MM.1S (cell line): ENCODE results near the gene IL24.

Experiments
- DNase-seq: peaks from one replicate; pipeline ENCODE4 v3.0.0-alpha.2; 2015
- H2AFZ ChIP-seq: fragments of 300-600 bp; sonication (generic); 2 replicates; pipeline ENCODE4 v1.6.0; 2016; ENCODE audit warnings: antibody characterized with exemption, low read length
- H3F3A ChIP-seq: fragments of 300-600 bp; sonication (generic); 2 replicates; pipeline ENCODE4 v1.6.1; 2016; ENCODE audit warnings: mild to moderate bottlenecking, antibody characterized with exemption, low read length, moderate library complexity, mixed read lengths; ENCODE audit not compliant: insufficient read depth
- H3K27ac ChIP-seq: fragments of 300-600 bp; sonication (generic); 2 replicates; pipeline ENCODE4 v1.5.1; 2016; ENCODE audit warnings: mild to moderate bottlenecking, low read length
- H3K27me3 ChIP-seq: fragments of 300-600 bp; sonication (generic); replicated peaks from 2 replicates; pipeline ENCODE4 v1.6.0; 2016; ENCODE audit warnings: low read length; ENCODE audit not compliant: insufficient read depth
- H3K36me3 ChIP-seq: fragments of 300-600 bp; sonication (generic); replicated peaks from 2 replicates; pipeline ENCODE4 v1.6.1; 2016; ENCODE audit warnings: mild to moderate bottlenecking, low read length, mixed read lengths; ENCODE audit not compliant: insufficient read depth
- H3K4me1 ChIP-seq: fragments of 300-600 bp; sonication (generic); 2 replicates; pipeline ENCODE4 v1.6.1; 2016; ENCODE audit warnings: low read length, mixed read lengths
- H3K4me2 ChIP-seq: fragments of 300-600 bp; sonication (generic); 2 replicates; pipeline ENCODE4 v1.6.0; 2016; ENCODE audit warnings: low read depth, low read length
- H3K4me3 ChIP-seq: fragments of 300-600 bp; sonication (generic); 2 replicates; pipeline ENCODE4 v1.5.1; 2016; ENCODE audit warnings: low read length, mixed read lengths
- H3K79me2 ChIP-seq: fragments of 300-600 bp; sonication (generic); 2 replicates; pipeline ENCODE4 v1.6.1; 2016; ENCODE audit warnings: mixed run types, low read length, mixed read lengths
- H3K9ac ChIP-seq: fragments of 300-600 bp; sonication (generic); 2 replicates; pipeline ENCODE4 v1.6.1; 2016; ENCODE audit warnings: low read length, mixed read lengths
- H3K9me2 ChIP-seq: fragments of 300-600 bp; sonication (generic); replicated peaks from 2 replicates; pipeline ENCODE4 v1.6.1; 2016; ENCODE audit warnings: mild to moderate bottlenecking, low read length, mixed read lengths; ENCODE audit not compliant: insufficient read depth
- H3K9me3 ChIP-seq: fragments of 300-600 bp; sonication (generic); replicated peaks from 2 replicates; pipeline ENCODE4 v1.6.1; 2016; ENCODE audit warnings: mild to moderate bottlenecking, low read length, mixed read lengths; ENCODE audit not compliant: insufficient read depth
- H4K20me1 ChIP-seq: fragments of 300-600 bp; sonication (generic); 2 replicates; pipeline ENCODE4 v1.6.1; 2016; ENCODE audit warnings: mild to moderate bottlenecking, low read length, moderate library complexity, mixed read lengths; ENCODE audit not compliant: insufficient read depth
- EZH2 ChIP-seq: fragments of 300-600 bp; sonication (generic); optimal IDR thresholded peaks from 2 replicates; pipeline ENCODE3; 2017; ENCODE audit warnings: low read depth, mild to moderate bottlenecking, antibody characterized with exemption, low read length, mixed read lengths
- EZH2phosphoT487 ChIP-seq: fragments of 300-600 bp; sonication (generic); IDR thresholded peaks from 2 replicates; pipeline ENCODE4 v1.6.1; 2018; ENCODE audit warnings: antibody characterized with exemption, low read length
- TF ChIP-seq, protein P1 (sequence below): fragments of 300-600 bp; sonication (generic); IDR thresholded peaks from 2 replicates; pipeline ENCODE4 v1.5.1; 2016; ENCODE audit warnings: antibody characterized with exemption, low read length, mixed read lengths

The IL24 gene

GRCh38 chr1:206868264-206868663 is 29.0 kb upstream of the IL24 start:
- TF ChIP-seq EZH2phosphoT487: no peak
- Histone ChIP-seq H3K27me3 (no peaks in the 10 kb centered on the region), H3K79me2 (no peaks in the 10 kb centered on the region), H3K9me3 (no peaks in the 10 kb centered on the region), H3K4me1 (peaks cover 8% of the 10 kb centered on the region), H3K36me3 (no peaks in the 10 kb centered on the region), H3K9me2 (no peaks in the 10 kb centered on the region), H2AFZ (no peak overlapping the region), H4K20me1 (no peaks in the 10 kb centered on the region), H3K4me3 (no peak overlapping the region), H3K27ac (no peak overlapping the region), H3K4me2 (no peak overlapping the region), H3F3A (no peaks in the 10 kb centered on the region), H3K9ac (no peak overlapping the region)
- no peak for DNase-seq

GRCh38 chr1:206872139-206872538 is 25.1 kb upstream of the IL24 start:
- H3K36me3 ChIP-seq: no peaks in the 10 kb centered on the region
- H3K9me2 ChIP-seq: no peaks in the 10 kb centered on the region
- no peak overlapping the region for H2AFZ ChIP-seq
- no peaks in the 10 kb centered on the region for H4K20me1 ChIP-seq
- no peak overlapping the region for H3K4me3 ChIP-seq
- no peak overlapping the region for H3K9ac ChIP-seq
- H3K79me2 ChIP-seq: no peaks in the 10 kb centered on the region
- DNase-seq: peak; percentile 31
- no peaks in the 10 kb centered on the region for H3F3A ChIP-seq
- TF ChIP-seq, protein P1, sequence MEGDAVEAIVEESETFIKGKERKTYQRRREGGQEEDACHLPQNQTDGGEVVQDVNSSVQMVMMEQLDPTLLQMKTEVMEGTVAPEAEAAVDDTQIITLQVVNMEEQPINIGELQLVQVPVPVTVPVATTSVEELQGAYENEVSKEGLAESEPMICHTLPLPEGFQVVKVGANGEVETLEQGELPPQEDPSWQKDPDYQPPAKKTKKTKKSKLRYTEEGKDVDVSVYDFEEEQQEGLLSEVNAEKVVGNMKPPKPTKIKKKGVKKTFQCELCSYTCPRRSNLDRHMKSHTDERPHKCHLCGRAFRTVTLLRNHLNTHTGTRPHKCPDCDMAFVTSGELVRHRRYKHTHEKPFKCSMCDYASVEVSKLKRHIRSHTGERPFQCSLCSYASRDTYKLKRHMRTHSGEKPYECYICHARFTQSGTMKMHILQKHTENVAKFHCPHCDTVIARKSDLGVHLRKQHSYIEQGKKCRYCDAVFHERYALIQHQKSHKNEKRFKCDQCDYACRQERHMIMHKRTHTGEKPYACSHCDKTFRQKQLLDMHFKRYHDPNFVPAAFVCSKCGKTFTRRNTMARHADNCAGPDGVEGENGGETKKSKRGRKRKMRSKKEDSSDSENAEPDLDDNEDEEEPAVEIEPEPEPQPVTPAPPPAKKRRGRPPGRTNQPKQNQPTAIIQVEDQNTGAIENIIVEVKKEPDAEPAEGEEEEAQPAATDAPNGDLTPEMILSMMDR: no peak
- TF ChIP-seq EZH2phosphoT487: no peak
- no peak for TF ChIP-seq EZH2
- H3K4me1 ChIP-seq: peaks cover 8% of the 10 kb centered on the region
- no peak overlapping the region for H3K4me2 ChIP-seq
- H3K27me3 ChIP-seq: no peaks in the 10 kb centered on the region
- no peak overlapping the region for H3K27ac ChIP-seq
- no peaks in the 10 kb centered on the region for H3K9me3 ChIP-seq

GRCh38 chr1:206873603-206874188 is 23.5 kb upstream of the IL24 start:
- H2AFZ ChIP-seq: no peak overlapping the region
- no peaks in the 10 kb centered on the region for H3K9me2 ChIP-seq
- H4K20me1 ChIP-seq: no peaks in the 10 kb centered on the region
- no peaks in the 10 kb centered on the region for H3F3A ChIP-seq
- no peak overlapping the region for H3K4me2 ChIP-seq
- no peaks in the 10 kb centered on the region for H3K36me3 ChIP-seq
- H3K9me3 ChIP-seq: no peaks in the 10 kb centered on the region
- no peak overlapping the region for H3K9ac ChIP-seq
- H3K27ac ChIP-seq: no peak overlapping the region
- H3K4me1 ChIP-seq: peaks cover 8% of the 10 kb centered on the region
- DNase-seq: no peak
- no peak for TF ChIP-seq EZH2phosphoT487
- TF ChIP-seq, protein P1: no peak
- no peak overlapping the region for H3K4me3 ChIP-seq
- H3K79me2 ChIP-seq: no peaks in the 10 kb centered on the region
- no peaks in the 10 kb centered on the region for H3K27me3 ChIP-seq

GRCh38 chr1:206875752-206876377 is 21.4 kb upstream of the IL24 start:
- no peaks in the 10 kb centered on the region for H3K79me2 ChIP-seq

More at GRCh38 chr1:206875752-206876377, 21.4 kb upstream of the IL24 start:
- Histone ChIP-seq H3K4me2 (no peak overlapping the region), H4K20me1 (no peaks in the 10 kb centered on the region), H3K36me3 (no peaks in the 10 kb centered on the region), H2AFZ (no peak overlapping the region), H3K4me1 (peaks cover 8% of the 10 kb centered on the region), H3K4me3 (no peak overlapping the region), H3K27ac (no peak overlapping the region), H3K27me3 (no peaks in the 10 kb centered on the region), H3K9ac (no peak overlapping the region), H3K9me2 (no peaks in the 10 kb centered on the region), H3K9me3 (no peaks in the 10 kb centered on the region), H3F3A (no peaks in the 10 kb centered on the region)
- no peak for DNase-seq
- TF ChIP-seq EZH2phosphoT487 (no peak), EZH2 (no peak)
- TF ChIP-seq, protein P1: no peak
